GM19238 (cell line): ENCODE measurements around the gene RSRP1.

Source experiments
- DNase-seq: peaks from one replicate; pipeline ENCODE4 v3.0.0; 2011; ENCODE audit warnings: low spot score; ENCODE audit not compliant: insufficient read length

RSRP1 gene

DNA sequence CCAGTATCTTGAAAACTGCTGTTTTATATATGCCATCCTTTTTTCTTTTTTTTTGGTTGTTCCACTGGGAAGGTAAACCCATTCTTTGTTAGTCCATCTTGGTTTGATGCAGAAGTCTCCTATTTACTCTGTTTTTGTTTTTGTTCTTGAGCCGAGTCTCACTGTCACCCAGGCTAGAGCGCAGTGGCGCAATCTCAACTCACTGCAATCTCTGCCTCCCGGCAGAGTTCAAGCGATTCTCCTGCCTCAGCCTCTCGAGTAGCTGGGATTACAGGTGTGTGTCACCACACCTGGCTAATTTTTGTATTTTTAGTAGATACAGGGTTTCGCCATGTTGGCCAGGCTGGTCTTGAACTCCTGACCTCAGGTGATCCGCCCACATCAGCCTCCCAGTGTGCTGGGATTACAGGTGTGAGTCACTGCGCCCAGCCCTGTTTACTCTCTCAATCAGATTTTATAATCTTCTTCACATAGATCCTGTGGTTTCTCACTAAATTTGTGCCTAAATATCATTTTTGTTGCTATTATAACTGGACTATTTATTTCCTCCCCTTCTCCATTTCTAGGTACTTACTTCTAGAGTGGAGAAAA is 27.5 kb downstream of the RSRP1 start:
- DNase-seq: no peak

DNA sequence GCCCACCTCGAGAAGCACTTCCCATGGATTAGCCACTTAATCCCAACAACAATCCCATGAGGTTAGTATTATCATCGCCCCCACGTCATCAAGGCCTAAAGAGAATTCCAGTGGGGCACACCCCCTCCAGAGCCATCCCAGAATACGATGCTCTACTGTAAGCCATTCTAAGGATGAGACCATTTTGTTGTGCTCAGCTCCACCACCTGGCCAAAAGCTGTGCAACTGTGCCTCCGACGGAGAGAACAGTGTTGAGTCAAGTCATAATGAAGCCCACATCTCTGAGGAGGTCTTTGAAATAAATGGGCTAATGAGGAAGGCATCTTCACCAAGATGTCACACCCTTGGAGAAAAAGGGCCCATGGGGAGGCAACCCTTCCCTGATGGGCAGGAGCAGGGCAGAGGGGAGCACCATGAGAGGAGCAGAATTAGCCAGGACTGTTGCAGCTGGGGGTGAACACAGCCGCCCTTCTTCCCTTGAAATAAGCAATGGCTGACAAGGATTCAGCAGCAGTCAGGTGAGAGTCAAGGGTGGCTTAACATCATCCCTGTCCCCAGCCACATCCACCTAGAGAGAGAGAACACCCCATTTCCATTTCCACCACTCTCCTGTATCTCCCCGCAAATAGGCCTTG is 29.5 kb downstream of the RSRP1 start:
- no peak for DNase-seq

DNA sequence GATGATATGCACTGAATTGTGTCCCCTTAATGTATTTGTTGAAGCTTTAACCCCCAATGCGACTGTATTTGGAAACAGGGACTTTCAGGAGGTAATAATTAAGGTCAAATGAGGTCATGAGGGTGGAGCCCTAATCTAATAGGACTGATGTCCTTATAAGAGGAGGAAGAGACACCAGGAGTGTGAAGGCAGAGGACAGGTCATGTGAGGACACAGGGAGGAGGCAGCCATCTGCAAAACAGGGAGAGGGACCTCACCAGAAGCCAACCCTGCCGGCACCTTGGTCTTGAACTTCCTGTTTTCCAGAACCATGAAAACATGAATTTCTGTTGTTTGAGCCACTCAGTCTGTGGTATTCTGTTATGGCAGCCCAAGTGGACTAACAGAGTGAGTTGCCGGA is 30.2 kb downstream of the RSRP1 start:
- no peak for DNase-seq

DNA sequence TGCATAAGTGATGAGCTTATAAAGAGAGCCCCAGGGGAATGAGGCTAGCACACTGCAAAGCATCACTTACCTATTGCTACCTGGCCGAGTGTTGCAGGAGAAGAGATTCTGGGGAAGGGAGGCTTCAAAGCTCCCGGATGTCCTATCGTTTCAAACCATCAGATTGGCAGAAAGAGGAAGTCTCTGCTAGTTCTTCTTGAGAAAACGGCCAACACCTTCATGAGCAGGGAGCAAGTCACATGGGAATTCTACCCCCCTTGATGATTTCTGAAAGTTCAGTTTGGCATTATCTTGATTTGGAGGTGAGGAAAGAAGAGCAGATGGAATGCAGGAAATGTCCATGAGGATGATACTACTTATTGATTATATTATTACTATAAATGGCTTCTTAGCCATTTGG is 31.1 kb downstream of the RSRP1 start:
- no peak for DNase-seq

DNA sequence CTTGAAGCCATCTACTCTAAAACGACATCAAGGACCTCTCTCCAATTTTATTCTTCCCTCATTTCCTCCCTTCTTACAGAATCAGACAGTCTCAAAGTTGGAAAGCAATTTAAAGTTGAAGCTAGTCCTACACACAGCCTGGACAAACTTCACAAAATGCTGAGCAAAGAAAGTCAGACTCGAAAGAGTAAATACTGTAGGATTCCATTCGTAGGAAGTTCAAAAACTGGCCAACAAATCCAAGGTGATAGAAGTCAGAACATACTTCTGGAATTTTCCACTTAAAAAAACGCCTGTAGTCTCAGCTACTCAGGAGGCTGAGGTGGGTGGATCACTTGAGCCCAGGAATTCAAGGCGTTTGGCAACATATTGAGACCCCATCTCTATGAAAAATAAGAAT is 34.5 kb downstream of the RSRP1 start:
- DNase-seq: no peak

DNA sequence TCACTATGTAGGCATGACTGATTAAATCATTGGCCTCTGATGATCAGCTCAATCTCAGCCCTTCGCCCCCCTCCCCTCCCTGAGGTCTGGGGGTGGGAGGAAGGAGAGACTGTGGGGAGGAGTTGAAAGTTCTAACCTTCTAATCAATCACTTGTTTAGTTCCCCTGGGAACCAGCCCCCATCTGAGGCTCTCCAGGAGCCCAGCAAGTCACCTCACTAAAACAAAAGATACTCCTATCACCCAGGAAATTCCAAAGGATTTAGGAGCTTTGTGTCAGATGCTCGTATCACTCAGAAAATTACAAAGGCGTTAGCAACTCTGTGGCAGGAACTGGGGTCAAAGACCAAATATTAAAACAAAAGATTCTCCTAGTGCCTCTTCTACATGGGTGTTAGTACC is 36.5 kb downstream of the RSRP1 start:
- DNase-seq: no peak

DNA sequence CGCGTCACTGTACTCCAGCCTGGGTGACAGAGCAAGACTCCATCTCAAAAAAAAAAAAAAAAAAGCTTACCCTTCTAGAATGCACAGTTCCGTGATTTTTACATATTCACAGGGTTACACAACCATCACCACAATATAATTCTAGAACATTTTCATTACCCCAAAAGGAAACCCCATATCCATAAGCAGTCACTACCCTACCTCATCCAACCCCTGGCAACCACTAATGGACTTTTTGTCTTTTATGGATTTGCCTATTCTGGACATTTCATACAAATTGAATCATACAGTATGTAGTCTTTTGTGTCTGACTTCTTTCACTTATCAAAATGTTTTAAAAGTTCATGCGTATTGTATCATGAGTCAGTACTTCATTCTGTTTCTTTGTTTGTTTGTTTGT is 37.7 kb downstream of the RSRP1 start:
- no peak for DNase-seq

DNA sequence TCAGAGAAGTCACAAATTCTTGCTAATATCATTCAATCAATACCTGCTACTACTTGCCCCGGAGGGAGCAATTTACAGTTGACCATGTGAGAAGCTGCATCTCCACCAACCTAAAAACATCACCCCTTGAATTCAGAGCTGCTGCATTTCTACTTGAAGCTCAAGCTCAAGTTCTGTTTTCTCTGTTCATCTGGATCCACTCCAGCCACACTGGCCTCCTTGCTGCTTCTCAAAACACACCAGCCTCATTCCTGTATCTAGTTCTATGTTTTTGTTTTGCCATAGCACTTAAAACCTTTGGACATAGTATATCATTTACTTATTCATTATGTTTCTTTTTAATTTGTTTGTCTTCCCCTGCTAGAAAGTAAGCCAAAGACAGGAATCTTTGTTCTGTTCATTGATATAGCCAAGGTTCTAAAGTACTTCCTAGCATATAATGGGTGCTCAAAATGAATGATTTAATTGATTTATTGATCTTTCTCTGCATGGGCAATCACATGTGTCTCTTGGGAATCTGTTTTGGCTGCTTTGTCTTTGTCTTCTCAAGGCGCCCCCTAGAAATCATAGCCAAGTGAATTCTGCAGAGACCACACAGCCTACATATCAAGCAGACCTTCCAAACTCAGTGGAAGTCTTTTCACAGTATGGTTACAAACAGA is 38.6 kb downstream of the RSRP1 start:
- no peak for DNase-seq

DNA sequence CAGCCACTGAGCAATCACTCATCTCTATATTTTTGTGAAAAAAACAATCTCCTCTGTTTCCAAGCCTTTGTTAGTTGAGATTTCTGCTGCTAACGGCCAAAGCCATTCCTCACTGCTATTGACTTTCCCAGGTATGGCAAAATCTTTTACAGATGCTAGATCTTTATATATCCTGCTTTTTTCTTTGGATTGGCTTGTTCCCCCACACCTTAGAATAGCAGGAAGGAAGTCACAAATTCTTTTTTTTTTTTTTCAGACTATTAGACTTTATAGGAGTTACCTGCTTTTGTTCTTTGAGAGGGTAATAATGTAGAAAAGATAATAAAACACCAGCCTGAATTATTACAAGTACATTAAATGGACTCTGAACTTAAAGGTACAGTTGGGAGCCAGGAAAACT is 39.2 kb downstream of the RSRP1 start:
- DNase-seq: no peak

DNA sequence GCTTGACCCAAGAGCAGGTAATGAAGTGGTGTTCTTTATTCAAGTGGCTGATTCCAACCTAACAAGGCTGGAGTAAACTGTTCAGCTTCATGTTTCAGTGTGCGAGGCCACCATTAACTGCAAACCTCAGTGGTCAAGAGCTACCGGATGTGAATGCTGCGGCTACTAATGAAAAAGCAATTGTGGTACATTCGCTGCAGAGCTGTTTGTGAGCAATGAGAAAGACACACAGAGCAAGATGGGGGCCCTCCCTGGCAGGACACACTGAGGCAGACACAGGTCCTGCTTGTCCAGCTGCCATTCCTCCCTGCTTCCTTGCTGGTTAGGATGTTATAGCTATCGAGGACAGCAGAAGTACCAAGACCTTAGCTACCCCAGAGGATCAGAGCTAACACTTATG is 41.1 kb downstream of the RSRP1 start:
- no peak for DNase-seq

DNA sequence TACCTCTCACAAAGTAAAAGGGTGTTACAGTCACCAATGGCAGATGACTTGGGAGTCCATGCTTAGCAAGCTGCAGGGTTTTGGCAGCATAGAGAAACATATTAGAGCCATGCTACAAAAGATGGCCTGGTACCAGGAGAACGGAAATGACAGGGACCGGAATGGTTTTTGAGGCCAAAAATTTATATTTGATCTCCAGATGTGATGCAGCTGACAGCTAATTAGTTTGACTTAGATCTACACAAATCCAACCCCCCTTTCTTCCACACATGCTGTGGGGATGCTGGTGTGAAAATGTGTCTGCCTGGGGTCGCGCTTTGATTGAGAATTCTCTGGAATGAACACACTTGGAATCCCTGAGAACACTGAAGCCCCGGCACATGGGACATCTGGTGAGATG is 41.5 kb downstream of the RSRP1 start:
- no peak for DNase-seq

DNA sequence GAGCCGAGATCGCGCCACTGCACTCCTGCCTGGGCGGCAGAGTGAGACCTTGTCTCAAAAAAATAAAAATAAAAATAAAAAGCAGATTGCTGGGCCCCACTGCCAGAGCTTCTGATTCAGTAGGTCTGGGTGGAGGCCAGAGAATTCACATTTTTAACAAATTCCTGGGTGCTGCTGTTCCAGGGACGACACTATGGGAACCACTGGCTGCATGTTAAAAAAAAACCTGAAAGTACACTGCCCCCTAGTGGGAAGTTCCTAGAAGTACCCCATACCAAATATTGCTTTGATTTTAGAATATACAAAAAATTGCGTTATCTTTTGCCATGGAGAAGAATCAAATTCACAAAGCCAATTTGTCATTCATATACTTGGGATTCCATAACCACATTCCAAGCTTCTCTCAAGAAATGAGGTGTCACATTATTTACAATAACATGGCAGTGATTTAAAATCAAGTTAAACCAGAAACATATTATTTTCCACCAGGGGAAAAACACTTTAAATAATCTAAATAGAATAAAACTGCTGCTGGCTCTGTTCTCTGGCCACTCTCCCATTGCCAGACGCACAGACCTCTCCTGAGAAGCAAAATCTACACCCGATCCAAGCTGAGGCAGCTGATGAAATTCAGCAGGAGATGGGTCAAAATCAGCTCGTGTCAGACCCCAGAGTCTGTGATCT is 42.3 kb downstream of the RSRP1 start:
- peak; percentile 35 for DNase-seq

DNA sequence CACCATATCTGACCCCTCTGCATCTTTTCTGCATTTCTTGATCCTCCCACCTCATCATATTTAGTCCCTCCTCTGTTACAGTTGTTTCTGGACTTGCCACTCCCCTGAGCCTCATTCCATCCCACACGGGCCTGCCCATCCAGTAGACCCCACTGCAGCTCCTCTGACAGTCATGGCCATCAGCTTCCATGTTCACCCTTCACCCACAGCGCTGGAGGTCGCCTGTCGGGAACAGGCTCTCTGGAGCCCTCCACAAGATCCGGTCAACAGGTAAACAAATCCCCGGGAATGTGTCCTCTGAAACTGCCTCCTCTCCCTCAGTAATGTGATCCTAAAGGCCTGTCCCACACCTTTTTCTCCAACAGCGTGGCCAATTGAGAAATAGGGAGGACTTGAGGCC is 46.2 kb downstream of the RSRP1 start:
- DNase-seq: no peak

DNA sequence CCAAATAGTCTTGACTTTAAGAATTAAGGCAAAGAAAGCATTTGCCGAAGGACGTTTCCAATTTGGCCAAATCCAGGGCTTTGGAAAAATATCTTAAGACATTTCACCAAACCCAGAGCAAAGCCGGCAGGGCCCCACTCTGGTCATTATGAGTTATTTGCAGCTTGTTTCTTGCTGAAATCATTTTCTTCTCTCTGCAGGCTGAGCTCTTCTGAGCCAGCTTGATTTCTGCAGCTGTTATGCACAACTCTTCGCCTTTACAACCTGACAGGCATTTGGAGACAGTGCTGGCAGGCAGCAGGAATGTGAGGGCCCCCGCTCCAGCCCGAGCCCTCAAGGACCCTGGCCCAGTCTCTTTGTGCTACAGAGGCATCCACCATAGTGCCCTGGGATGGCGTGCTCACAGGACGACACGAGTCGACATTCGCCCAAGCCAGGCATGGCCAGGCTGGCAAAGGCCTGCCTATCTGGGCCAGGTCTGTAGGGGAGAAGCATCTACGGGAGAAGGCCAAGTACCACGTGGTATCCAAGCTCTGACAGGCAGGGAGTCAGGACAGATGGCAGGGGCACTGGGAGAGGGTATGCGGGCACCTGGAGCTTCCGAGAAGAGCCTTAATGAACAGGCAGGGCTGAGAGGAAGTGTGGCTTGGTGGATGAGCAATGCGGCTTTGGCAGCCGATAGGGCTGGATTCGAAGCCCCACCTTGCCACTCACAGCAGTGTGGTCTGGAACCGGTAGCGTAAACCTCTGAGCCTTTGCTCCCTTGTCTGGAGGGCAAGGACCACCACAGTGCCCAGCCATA is 47.2 kb downstream of the RSRP1 start:
- DNase-seq: no peak

DNA sequence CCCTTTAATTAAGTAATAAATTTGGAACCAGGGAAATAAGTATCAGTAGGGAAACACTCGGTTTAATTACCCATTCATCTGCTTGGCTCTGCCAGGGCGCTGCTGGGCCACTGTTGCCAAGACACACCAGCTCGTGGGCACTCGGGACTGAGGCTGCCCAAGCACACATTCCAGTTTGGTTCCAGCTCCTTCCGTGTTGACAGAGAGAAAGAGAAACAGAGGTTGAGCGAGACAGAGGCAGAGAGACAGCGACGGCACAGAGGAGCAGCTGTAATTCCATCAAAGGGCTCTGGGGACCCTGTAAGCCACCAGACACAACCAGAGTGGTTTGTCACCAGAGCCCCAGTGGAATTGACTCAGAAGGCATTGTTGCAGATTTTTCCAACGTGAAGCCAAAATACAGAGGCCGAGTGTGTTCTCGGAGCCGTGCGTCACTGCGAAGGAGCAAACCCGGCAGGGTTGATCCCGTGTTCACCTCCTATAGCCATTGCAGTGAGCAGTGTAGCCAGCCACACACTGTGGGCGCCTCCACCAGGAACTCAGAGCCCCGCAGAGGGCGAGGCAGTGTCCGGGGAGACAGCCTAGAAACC is 48.5 kb downstream of the RSRP1 start:
- no peak for DNase-seq

DNA sequence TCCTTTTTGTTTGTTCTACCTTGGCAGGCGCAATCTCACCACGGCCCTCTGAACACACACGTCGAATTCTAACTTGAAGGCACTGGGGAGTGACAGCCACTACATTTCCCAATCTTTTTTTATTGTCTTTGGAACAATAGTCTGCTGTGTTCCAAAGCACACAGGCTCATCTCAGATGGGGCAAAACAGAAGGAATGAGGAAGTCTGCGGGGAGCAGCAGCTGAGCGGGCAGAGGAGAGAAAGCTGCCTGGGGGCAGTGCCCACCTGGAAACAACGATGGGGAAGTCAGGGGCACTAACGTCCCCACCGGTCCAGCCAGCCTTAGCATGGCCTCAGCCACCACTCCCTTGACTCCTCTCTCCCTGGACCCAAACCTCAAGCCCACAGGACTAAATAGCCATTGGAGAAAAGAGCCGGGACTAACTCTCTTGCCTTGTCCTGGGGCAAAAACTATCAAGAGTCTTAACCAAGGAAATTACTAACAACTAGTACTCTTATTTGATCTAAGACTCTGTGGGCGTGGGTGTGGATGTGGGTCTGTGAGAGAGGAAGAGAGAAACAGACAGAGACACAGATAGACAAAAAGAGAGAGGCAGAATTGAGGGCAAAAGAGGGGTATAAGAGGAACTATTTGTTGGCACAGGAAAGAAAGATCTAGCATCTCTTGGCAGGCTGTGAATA is 49.1 kb downstream of the RSRP1 start:
- no peak for DNase-seq

DNA sequence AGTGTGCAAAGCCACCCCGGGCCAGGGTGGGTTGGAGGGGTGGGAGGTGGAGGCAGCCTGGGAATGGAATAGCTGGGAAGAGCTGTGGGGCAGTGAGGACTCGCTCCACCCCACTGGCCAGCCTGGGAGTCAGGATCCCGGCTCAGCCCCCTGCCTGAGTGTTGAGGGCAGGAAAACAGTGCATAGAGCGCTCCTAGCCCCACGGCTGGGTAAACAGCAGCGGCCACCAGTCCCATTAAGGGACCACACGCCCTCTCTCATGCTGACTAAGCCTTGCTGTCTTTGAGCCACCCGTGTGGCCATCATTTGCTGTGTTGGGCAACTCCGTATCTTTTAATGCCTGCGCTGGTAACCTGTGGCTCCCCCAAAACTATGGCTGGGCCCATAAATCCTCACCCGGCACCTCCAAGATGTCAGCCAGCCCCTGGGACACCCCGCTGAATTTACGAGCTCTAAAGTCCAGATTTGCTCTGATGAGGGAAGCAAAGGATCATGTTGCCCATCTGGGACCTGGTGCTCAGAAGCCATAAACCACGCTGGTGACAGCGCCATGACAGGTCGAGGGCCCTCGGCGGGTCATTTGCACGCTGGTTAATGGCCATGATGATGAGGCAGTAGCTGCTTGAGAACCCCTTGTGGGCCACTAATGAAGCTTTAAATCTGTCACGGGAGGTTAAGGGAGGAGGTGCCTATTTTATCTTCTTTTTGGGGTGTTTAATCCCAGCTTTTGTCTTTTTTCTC is 49.8 kb downstream of the RSRP1 start:
- no peak for DNase-seq

DNA sequence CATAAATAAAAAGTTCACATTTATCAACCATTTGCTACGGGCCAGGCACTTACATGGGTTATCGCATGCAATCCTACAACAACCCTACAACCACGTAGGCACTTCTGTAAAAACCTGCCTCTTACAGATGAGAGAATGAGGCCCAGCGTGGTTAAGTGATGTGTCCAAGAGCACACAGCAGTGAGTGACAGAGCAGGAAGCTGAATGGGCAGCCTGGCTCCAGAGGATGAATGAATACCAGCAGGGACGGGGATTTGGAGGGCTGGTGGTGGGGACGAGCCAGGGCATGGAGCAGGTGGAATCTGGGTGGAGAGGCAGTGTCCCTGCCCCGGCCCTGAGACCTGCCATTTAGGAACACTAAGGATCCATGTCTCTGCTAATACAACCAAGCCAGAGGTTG is 50.4 kb downstream of the RSRP1 start:
- DNase-seq: no peak

DNA sequence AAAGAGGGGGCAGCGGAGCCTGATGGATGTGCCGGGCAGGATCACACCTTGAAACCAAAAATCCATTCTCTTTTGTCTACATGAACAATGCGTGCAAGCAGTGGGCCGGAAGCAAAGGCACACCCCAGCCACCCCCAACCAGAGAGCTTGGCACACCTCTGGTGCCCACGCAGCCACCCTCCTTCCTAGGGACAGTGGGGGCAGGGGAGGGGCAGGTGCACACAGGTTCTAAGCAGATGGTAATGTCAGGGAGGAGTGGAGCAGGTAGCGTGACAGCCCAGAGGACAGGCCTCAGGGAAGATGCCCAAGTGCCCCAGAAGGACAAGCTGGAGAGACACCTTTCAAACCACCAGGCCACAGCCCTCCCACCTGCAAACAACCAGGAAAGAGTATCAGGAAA is 51.4 kb downstream of the RSRP1 start:
- no peak for DNase-seq

DNA sequence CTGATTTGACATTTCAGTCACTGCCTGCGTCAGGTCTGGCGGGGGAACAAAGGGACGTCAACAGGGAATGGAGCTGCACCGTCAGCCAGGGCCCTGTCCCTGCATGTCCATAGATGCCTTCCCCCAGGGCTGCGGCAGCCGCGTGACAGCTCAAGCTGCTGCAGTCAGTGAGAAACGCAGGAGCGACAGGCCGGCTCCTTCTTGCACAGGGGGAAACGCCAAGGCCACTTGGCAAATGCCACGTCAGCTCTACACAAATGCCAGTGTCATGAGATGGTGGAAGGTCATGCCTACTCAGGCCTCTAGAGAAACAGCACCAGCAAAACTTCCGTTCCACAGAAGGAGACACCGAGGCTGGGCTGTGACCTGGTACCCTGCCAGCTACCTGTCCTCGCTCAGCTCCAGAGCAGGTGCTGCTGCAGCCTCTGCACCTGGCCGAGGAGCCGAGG is 52.7 kb downstream of the RSRP1 start:
- DNase-seq: no peak
